SU-DHL-6 (cell line): ENCODE results near the gene MERTK.

Experiments used
- EZH2phosphoT487 ChIP-seq: fragments of 200-600 bp; sonication (generic), shearing (Covaris generic); conservative IDR thresholded peaks from 2 replicates; pipeline ENCODE4 v1.6.1; 2018; ENCODE audit warnings: mild to moderate bottlenecking, antibody characterized with exemption, low read length, moderate library complexity, mixed read lengths
- TF ChIP-seq, protein P1 (sequence below): fragments of 200-600 bp; sonication (generic); IDR thresholded peaks from one replicate; pipeline ENCODE4 v1.5.1; 2017; ENCODE audit warnings: antibody characterized with exemption, mild to moderate bottlenecking, low read length, moderate library complexity; ENCODE audit not compliant: insufficient read depth, poor library complexity, severe bottlenecking

DNA sequence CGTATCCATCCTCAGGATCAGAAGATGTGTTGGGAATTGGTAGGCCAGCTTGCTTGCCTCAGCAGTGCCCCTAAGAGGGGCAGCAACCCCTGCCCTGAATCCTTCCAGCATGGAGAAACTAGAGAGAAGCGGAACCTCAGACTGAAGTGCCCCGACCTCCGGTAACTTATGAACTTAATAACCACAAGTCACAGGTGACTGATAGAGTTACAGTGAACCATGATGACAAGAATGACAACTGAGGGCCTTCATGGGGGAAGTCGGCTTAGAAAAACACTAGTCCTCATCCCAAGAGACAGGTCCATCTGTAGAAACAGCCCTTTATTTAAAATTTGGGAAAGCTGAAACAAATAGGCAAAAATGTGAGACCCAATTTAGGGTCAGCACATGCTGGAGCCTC lies 114.1 kb downstream of the MERTK start:
- TF ChIP-seq, protein P1, sequence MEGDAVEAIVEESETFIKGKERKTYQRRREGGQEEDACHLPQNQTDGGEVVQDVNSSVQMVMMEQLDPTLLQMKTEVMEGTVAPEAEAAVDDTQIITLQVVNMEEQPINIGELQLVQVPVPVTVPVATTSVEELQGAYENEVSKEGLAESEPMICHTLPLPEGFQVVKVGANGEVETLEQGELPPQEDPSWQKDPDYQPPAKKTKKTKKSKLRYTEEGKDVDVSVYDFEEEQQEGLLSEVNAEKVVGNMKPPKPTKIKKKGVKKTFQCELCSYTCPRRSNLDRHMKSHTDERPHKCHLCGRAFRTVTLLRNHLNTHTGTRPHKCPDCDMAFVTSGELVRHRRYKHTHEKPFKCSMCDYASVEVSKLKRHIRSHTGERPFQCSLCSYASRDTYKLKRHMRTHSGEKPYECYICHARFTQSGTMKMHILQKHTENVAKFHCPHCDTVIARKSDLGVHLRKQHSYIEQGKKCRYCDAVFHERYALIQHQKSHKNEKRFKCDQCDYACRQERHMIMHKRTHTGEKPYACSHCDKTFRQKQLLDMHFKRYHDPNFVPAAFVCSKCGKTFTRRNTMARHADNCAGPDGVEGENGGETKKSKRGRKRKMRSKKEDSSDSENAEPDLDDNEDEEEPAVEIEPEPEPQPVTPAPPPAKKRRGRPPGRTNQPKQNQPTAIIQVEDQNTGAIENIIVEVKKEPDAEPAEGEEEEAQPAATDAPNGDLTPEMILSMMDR: no peak
- TF ChIP-seq EZH2phosphoT487: no peak
